GM12801 (cell line): ENCODE measurements around the gene RING1.

Experiments
- CTCF ChIP-seq: IDR thresholded peaks from one replicate; pipeline ENCODE4 v1.5.1; 2011; ENCODE audit warnings: control low read depth; ENCODE audit not compliant: insufficient read length; ENCODE audit errors: extremely low read depth

RING1 gene

DNA sequence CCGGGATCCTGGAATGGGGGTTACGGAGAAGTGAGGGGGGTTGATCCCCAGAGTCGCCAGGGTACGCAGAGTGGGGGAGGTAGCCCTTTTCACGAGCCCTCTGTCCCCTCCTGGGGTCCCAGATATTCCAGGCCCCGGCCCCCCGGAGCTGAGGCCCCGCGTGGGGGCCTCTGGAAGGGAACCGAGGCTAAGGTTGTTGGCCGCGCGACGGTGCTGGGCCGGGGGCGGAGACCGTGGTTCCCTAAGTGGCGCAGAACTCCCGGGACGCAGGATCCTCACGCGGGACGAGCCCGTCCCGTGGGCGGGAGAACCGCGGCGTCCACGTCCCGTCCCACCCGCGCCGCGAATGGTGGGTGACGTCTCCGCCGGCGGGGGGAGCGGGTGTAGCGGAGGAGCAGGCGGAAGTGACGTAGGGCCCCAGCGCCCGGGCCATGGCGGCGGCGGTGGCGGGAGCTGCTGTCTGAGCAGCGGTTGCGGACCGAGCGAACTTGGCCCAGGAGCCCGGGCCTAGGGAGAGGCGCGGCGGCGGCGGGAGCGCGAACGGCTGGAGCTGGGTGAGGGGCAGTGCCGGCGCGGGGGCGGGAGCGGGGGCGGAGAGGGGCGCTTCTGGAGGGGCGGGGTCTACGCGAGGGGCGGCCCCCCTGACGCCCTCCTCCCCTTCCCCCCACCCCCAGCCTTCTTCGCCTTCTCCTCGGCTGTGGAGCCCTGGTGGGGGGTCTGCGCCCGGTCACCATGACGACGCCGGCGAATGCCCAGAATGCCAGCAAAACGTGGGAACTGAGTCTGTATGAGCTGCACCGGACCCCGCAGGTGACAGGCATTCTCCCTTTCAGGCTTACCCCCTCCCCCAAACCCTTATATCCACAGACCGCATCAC is at the start of gene RING1:
Gene RING1, plus strand, starts transcription at position 410 of the 877 bp plus-strand sequence. Its CDS starts 323 bp downstream, at position 733.
- TF ChIP-seq CTCF: no peak

- TF ChIP-seq CTCF: no peak
Observed at GRCh38 chr6:33160096-33160495, 48.2 kb upstream of the RING1 start.

GRCh38 chr6:33160728-33161344 is 47.5 kb upstream of the RING1 start:
- TF ChIP-seq CTCF: no peak

- no peak for TF ChIP-seq CTCF
Observed at GRCh38 chr6:33161354-33162331, 46.7 kb upstream of the RING1 start.

DNA sequence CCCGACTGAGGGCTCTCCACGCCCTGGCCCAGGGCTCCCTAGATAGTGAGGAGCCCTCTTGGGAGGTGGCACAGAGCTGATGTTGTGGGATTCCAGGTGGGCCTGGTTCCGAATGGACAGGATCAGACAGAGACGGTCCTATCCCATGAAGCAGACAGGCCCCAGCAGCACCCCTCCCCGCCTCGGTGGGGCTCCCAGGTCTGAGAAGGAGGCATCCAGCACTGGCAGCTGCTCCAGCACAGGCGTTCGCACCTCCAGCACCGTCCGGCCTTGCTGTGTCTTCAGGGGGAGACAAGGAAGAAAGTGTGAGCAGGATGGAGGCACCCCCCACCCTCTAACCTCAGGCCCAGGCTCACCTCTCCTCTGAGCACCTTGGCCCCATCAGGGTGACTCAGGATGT is 44.8 kb upstream of the RING1 start:
- no peak for TF ChIP-seq CTCF

- no peak for TF ChIP-seq CTCF
Observed at GRCh38 chr6:33164176-33164575, 44.1 kb upstream of the RING1 start.
